IPS-18c (cell line): Measurements from ENCODE around the gene CCDC80.
"Not testable (repeated sequence)": the region's sequence is repeated elsewhere in the genome, so short reads cannot be mapped to it uniquely, and the experiment has no call there.

ENCODE experiments used
- H3K4me3 ChIP-seq: 2 replicates; pipeline ENCODE4 v1.7.0; 2013; ENCODE audit warnings: low read depth, mild to moderate bottlenecking, low read length, moderate library complexity; ENCODE audit not compliant: insufficient read depth
- H3K9me3 ChIP-seq: one replicate; pipeline ENCODE4 v1.6.1; 2013; ENCODE audit warnings: mild to moderate bottlenecking, low read length, moderate library complexity; ENCODE audit not compliant: control insufficient read depth, insufficient read depth

Gene CCDC80

DNA sequence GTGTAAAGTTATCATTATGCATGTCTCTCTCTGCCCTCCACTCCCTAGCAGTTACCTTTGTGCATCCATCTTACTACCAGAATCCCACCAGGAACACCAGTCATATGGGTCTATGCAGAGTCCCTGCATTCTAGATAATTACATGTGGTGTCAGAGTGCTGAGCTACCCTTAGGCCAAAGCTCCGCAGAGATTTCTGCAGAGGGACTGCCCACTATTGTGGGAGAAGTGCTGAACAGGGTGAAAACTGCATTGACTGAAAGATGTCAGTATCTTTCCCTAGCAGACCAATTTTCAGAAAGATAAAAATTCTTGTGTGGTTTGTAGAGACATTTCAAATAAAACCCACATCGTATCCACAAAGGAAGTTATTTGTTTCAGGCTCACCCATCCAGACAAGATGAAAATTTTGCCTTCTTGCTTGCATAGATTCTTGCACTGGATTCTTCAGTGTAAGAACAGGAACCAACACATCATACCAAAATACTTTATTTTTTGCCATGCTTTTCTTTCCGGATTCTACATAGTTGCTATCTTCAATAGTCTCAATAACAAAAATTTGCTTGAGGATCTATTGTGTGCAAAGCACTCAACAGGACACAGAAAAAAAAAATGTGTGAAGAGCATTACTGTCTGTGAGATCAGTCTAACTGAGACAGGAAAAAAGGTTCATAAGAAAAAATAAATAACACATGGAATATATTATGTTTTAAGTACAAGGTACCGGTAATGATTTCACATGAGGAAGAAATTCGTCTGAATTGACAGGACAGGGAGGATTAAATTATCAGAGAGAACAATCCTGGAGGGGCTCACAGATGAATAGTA, 32.0 kb upstream of the CCDC80 start:
- no peak overlapping the region for H3K4me3 ChIP-seq
- H3K9me3 ChIP-seq = no peaks in the 10 kb centered on the region

- Histone ChIP-seq H3K9me3 (no peaks in the 10 kb centered on the region), H3K4me3 (no peak overlapping the region)
Measured at GRCh38 chr3:112671930-112672715, 31.2 kb upstream of the CCDC80 start.

DNA sequence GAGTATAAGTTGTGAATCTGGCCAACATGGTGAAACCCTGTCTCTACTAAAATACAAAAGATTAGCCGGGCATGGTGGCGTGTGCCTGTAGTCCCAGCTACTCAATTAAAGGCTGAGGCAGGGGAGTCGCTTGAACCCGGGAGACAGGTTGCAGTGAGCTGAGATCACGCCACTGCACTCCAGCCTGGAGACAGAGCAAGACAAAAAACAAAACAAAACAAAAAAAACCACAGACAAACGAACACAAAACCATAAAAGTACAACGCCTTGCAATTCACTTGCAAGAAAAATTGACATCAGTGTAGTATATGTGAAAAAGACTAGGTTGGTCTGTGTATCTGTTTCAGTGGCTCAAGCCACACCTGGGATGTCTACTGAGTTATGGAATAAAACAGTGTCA, 29.9 kb upstream of the CCDC80 start:
- Histone ChIP-seq H3K4me3 (no peak overlapping the region), H3K9me3 (no peaks in the 10 kb centered on the region)

DNA sequence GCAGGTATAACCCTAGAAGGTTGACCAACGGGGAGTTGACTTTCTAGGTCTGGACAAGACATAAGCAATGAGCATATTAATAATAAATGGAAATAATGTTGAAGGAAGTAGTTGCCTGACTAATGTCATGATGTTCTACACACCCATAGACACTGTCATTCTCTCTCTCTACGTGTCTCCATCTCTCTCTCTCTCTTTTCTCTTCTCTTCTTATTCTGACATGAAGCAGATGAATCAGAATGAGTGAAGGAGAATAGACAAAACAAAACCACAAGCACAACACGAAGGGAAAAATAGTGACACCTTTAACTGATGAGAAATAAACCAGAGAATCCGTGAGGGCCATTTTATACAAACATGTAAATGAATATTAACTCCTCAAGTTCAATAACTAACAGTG, 26.7 kb upstream of the CCDC80 start:
- Histone ChIP-seq H3K4me3 (no peak overlapping the region), H3K9me3 (no peaks in the 10 kb centered on the region)

- not testable (repeated sequence) for H3K9me3 ChIP-seq, H3K4me3 ChIP-seq
Measured at GRCh38 chr3:112665009-112665408, 24.1 kb upstream of the CCDC80 start.

GRCh38 chr3:112656043-112656442, 15.1 kb upstream of the CCDC80 start:
- H3K9me3 ChIP-seq = no peaks in the 10 kb centered on the region
- no peak overlapping the region for H3K4me3 ChIP-seq

- Histone ChIP-seq H3K9me3 (no peaks in the 10 kb centered on the region), H3K4me3 (no peak overlapping the region)
Measured at GRCh38 chr3:112654979-112655378, 14.0 kb upstream of the CCDC80 start.

GRCh38 chr3:112654492-112654891, 13.5 kb upstream of the CCDC80 start:
- Histone ChIP-seq H3K9me3 (no peaks in the 10 kb centered on the region), H3K4me3 (no peak overlapping the region)

DNA sequence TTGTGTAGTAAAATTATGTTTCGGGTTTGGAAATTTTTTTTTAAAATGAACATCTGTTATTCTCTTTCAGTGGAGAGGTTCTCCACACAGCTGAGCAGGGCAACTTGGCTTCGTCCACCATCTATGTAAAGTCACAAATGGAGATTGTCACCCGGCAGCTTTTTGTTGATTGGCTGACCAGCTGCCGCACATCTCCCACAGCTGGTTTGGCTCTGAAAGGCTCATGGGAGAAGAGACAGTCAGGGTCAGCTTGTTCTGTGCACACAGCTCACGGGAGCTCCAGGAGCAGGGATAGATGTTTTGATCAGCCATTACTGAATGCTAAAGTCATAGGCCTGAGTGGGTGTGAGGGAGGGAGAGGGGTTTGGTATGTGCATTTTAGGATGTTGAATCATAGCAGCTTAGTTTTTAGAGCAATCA, 12.9 kb upstream of the CCDC80 start:
- H3K9me3 ChIP-seq = no peaks in the 10 kb centered on the region
- H3K4me3 ChIP-seq = no peak overlapping the region

DNA sequence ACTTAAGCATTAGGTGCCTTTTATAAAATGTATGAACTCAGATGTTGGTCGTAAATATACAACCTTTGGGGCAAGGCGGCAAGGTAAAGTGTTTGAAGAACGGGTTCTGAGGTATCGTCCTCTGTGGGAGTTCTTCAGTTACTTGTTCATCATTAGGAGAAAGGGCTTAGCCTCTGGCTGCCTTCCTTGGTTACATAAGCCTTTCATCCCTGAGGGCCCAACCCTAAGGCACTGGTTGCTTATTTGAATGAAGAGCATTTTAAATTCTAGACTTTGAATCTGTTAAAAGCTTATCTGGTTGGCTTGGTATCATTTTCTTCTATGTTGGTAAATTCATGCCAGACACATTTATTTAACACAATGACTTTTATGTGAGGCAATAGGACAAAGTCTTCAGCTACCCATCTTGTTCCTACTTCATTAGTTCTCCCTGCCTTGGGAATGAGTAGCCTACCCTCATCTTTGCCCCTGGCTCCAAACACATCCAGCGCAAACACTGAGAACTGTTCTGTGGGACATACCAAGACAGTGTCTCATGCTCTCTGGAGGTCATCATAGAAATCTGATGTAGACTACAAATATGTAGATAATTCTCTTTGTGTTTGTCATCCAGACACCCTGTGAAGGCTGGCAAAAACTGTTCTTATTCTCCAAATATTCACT, 12.4 kb upstream of the CCDC80 start:
- no peaks in the 10 kb centered on the region for H3K9me3 ChIP-seq
- H3K4me3 ChIP-seq = no peak overlapping the region

GRCh38 chr3:112651516-112651915, 10.6 kb upstream of the CCDC80 start:
- Histone ChIP-seq H3K4me3 (no peak overlapping the region), H3K9me3 (no peaks in the 10 kb centered on the region)

- H3K4me3 ChIP-seq = no peak overlapping the region
- no peaks in the 10 kb centered on the region for H3K9me3 ChIP-seq
Measured at GRCh38 chr3:112651071-112651470, 10.1 kb upstream of the CCDC80 start.

GRCh38 chr3:112650482-112650881, 9.5 kb upstream of the CCDC80 start:
- Histone ChIP-seq H3K4me3 (no peak overlapping the region), H3K9me3 (no peaks in the 10 kb centered on the region)

- Histone ChIP-seq H3K4me3 (no peak overlapping the region), H3K9me3 (no peaks in the 10 kb centered on the region)
Measured at GRCh38 chr3:112649478-112649735, 8.5 kb upstream of the CCDC80 start.

DNA sequence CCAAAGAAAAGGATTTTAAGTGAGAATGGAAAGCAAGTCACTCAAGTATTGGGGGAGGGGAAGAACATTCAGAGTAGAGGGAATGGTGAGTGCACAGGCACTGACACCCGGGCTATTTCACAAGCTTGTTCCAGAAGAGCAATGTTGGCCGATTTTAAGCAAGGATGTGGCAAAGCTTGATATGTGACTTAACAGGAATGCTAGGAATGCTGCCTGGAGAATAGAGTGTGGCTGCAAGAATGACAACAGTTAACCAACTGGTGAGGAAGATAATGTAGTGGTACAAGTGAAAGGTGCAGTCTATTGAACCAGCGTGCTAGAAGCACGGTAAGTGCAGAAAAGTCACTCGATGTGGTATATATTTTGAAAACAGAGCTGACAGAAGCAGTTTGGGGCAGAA, 6.2 kb upstream of the CCDC80 start:
- no peaks in the 10 kb centered on the region for H3K9me3 ChIP-seq
- no peak overlapping the region for H3K4me3 ChIP-seq

- H3K4me3 ChIP-seq = no peak overlapping the region
Measured at GRCh38 chr3:112646623-112647022, 5.7 kb upstream of the CCDC80 start.

GRCh38 chr3:112644453-112644852, 3.5 kb upstream of the CCDC80 start:
- Histone ChIP-seq H3K9me3 (no peaks in the 10 kb centered on the region), H3K4me3 (no peak overlapping the region)

More at GRCh38 chr3:112646623-112647022, 5.7 kb upstream of the CCDC80 start:
- no peaks in the 10 kb centered on the region for H3K9me3 ChIP-seq

DNA sequence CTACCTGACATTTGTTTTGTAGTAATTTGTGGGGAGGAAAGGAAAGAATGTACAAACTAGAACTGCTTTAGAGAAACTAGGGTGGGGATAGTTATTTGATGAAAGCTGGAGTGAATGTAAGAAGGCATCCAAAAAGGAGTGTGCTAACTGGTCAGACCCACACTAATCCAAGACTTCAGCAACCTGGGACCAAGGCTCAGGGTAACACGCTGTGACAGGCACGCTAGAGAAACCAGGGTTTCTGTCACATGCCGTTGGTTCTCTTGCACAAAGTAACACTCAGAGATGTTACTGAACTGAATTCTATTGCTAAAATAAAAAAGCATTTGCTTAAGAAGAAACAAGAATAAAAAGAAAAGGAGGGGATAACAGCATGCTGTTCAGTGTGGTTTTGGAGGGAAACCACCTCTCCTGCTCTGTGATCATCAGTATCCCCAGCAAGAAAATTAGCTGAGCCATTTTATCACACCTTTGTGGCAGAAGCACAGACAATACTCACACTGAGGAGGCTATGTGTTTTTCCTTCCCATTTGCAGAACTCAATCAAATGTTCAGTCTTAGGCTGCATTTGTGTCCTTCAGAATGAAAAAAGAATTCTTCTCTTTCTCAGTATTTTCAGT, 2.8 kb upstream of the CCDC80 start:
- Histone ChIP-seq H3K4me3 (no peak overlapping the region), H3K9me3 (no peaks in the 10 kb centered on the region)
